Neuronal stem cell (in vitro differentiated cells): ENCODE measurements around the gene ZBED5.
A peak's percentile ranks its signal among the peaks of the same experiment; 100 is the strongest.

ENCODE experiments used
- DNase-seq: peaks from one replicate; pipeline ENCODE4 v3.0.0-alpha.2; 2013; ENCODE audit warnings: low spot score
- H2AFZ ChIP-seq: one replicate; pipeline ENCODE4 v1.6.1; 2013; ENCODE audit warnings: mild to moderate bottlenecking, low read length, inconsistent platforms
- H2AK5ac ChIP-seq: 2 replicates; pipeline ENCODE4 v1.6.1; 2013; ENCODE audit warnings: low read depth, mild to moderate bottlenecking, inconsistent platforms, low read length, moderate library complexity, mixed read lengths
- H2BK120ac ChIP-seq: 2 replicates; pipeline ENCODE4 v1.6.1; 2013; ENCODE audit warnings: low read depth, mild to moderate bottlenecking, inconsistent platforms, low read length, moderate library complexity, mixed read lengths
- H2BK12ac ChIP-seq: one replicate; pipeline ENCODE4 v1.6.1; 2013; ENCODE audit warnings: low read length, inconsistent platforms
- H2BK15ac ChIP-seq: 2 replicates; pipeline ENCODE4 v1.6.1; 2013; ENCODE audit warnings: mild to moderate bottlenecking, low read length, inconsistent platforms, mixed read lengths
- H2BK5ac ChIP-seq: one replicate; pipeline ENCODE4 v1.6.1; 2013; ENCODE audit warnings: inconsistent platforms, mild to moderate bottlenecking, low read length, moderate library complexity
- H3K14ac ChIP-seq: one replicate; pipeline ENCODE4 v1.6.1; 2013; ENCODE audit warnings: low read length, inconsistent platforms
- H3K18ac ChIP-seq: 2 replicates; pipeline ENCODE4 v1.6.1; 2013; ENCODE audit warnings: low read length, inconsistent platforms
- H3K23ac ChIP-seq: 2 replicates; pipeline ENCODE4 v1.6.1; 2013; ENCODE audit warnings: low read depth, mild to moderate bottlenecking, mixed read lengths, low read length, inconsistent platforms; ENCODE audit not compliant: poor library complexity
- H3K27ac ChIP-seq: replicated peaks from 3 replicates; pipeline ENCODE4 v1.5.1; 2013; ENCODE audit warnings: low read length, inconsistent platforms
- H3K27me3 ChIP-seq, 3 experiments: 2 replicates each; pipeline ENCODE4 v1.6.1; 2013; ENCODE audit warnings: low read length in 3 of 3, mild to moderate bottlenecking in 2 of 3, inconsistent platforms in 1 of 3, low read depth in 1 of 3, mixed read lengths in 1 of 3, moderate library complexity in 1 of 3; ENCODE audit not compliant: control insufficient read depth in 3 of 3, insufficient read depth in 3 of 3
- H3K36me3 ChIP-seq, 2 donors: replicated peaks in 1 of 2; 2 replicates each; pipeline ENCODE4 v1.6.1; 2013; ENCODE audit warnings: low read length in 2 of 2; ENCODE audit not compliant: control insufficient read depth in 2 of 2, insufficient read depth in 2 of 2
- H3K4ac ChIP-seq: 2 replicates; pipeline ENCODE4 v1.6.1; 2013; ENCODE audit warnings: inconsistent platforms, mild to moderate bottlenecking, low read length, moderate library complexity
- H3K4me1 ChIP-seq, 2 donors: 1 replicate in 1 of 2; 2 replicates in 1 of 2; pipeline ENCODE4 v1.6.1; 2013; ENCODE audit warnings: low read length in 2 of 2, low read depth in 1 of 2; ENCODE audit not compliant: control insufficient read depth in 2 of 2, insufficient read depth in 1 of 2
- H3K4me2 ChIP-seq: one replicate; pipeline ENCODE4 v1.6.1; 2013; ENCODE audit warnings: mild to moderate bottlenecking, low read length, inconsistent platforms; ENCODE audit not compliant: insufficient read depth, poor library complexity, severe bottlenecking
- H3K4me3 ChIP-seq, 2 donors: 2 replicates each; pipeline ENCODE4 v1.5.1; 2013; ENCODE audit warnings: low read length in 2 of 2, mild to moderate bottlenecking in 2 of 2, inconsistent platforms in 1 of 2, moderate library complexity in 1 of 2
- H3K79me1 ChIP-seq: one replicate; pipeline ENCODE4 v1.6.1; 2013; ENCODE audit warnings: low read depth, mild to moderate bottlenecking, inconsistent platforms, low read length, moderate library complexity
- H3K9ac ChIP-seq: one replicate; pipeline ENCODE4 v1.6.1; 2013; ENCODE audit warnings: mild to moderate bottlenecking, low read depth, low read length, inconsistent platforms; ENCODE audit not compliant: poor library complexity
- H3K9me3 ChIP-seq, 2 donors: replicated peaks in 1 of 2; 2 replicates each; pipeline versions ENCODE3 to v1.6.1; 2013; ENCODE audit warnings: low read length in 2 of 2, mild to moderate bottlenecking in 2 of 2, inconsistent platforms in 1 of 2, low read depth in 1 of 2, mixed read lengths in 1 of 2, moderate library complexity in 1 of 2; ENCODE audit not compliant: control insufficient read depth in 2 of 2, insufficient read depth in 1 of 2
- H4K8ac ChIP-seq: one replicate; pipeline ENCODE4 v1.6.1; 2013; ENCODE audit warnings: low read depth, mild to moderate bottlenecking, inconsistent platforms, low read length, moderate library complexity
- H4K91ac ChIP-seq: one replicate; pipeline ENCODE4 v1.6.1; 2013; ENCODE audit warnings: low read length, low read depth, mild to moderate bottlenecking, inconsistent platforms; ENCODE audit not compliant: poor library complexity
- WGBS, 2 donors: extraction: QIAGEN DNeasy Blood & Tissue Kit; methylation state at CpG; one replicate each; pipeline ENCODE4 v1.1.7; 2013; ENCODE audit warnings: missing lambda C conversion rate in 2 of 2, mixed read lengths in 1 of 2; ENCODE audit not compliant: insufficient read length in 2 of 2, insufficient replicate concordance in 1 of 2; ENCODE audit errors: extremely low coverage in 2 of 2; 5-methylcytosine and 5-hydroxymethylcytosine counted together

The ZBED5 gene

GRCh38 chr11:10829139-10829538 is 28.7 kb downstream of the ZBED5 start:
- Histone ChIP-seq H3K9ac (no peak overlapping the region), H3K4ac (no peak overlapping the region), H2BK5ac (no peak overlapping the region), H3K27me3 (no peaks in the 10 kb centered on the region), H3K23ac (no peak overlapping the region), H4K91ac (no peak overlapping the region), H4K8ac (no peak overlapping the region), H3K18ac (no peak overlapping the region), H3K79me1 (no peaks in the 10 kb centered on the region), H3K9me3 (no peaks in the 10 kb centered on the region), H2BK120ac (no peak overlapping the region), H2BK12ac (no peak overlapping the region), H3K36me3 (no peaks in the 10 kb centered on the region), H2BK15ac (no peak overlapping the region), H3K4me1 (no peaks in the 10 kb centered on the region), H3K14ac (no peak overlapping the region), H2AK5ac (no peak overlapping the region), H3K4me3 (no peak overlapping the region), H3K27ac (no peak overlapping the region), H3K4me2 (no peak overlapping the region), H2AFZ (no peak overlapping the region)
- WGBS, 2 donors: no CpG with 5 or more reads among the region's 4 CpGs
- no peak for DNase-seq

GRCh38 chr11:10828402-10828801 is 29.5 kb downstream of the ZBED5 start:
- no peak for DNase-seq

DNA sequence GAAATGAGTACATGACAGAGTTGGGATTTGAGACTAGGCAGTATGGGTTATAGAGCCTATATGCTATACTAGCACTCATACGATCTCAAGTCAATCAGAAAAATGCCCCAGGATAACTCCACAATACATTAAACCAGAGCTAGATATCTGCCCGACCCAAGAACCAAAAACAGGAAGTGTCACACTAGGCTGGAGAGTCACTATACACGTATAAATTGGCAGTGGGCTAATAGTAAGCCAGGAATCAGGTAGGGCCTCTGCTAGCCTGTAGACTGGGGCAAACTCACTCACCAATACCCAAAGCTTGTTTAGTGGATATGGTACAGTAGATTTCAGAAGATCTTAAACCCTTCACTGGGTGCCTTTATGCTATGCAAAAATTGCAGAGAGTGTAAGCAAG is 33.0 kb downstream of the ZBED5 start:
- H3K27me3 ChIP-seq: no peaks in the 10 kb centered on the region
- H3K4ac ChIP-seq: no peak overlapping the region
- no peak overlapping the region for H2BK120ac ChIP-seq
- no peaks in the 10 kb centered on the region for H3K9me3 ChIP-seq
- H3K4me3 ChIP-seq: no peak overlapping the region
- no peak overlapping the region for H3K18ac ChIP-seq
- DNase-seq: no peak
- H4K91ac ChIP-seq: no peak overlapping the region
- H3K9ac ChIP-seq: no peak overlapping the region
- no peak overlapping the region for H2BK5ac ChIP-seq
- no CpG with 5 or more reads among the region's 3 CpGs for WGBS, 2 donors
- H4K8ac ChIP-seq: no peak overlapping the region
- no peak overlapping the region for H3K4me2 ChIP-seq
- H2BK15ac ChIP-seq: no peak overlapping the region
- peak overlapping the region; percentile 16 for H2AFZ ChIP-seq
- H3K23ac ChIP-seq: no peak overlapping the region
- no peak overlapping the region for H2AK5ac ChIP-seq
- no peaks in the 10 kb centered on the region for H3K36me3 ChIP-seq
- no peak overlapping the region for H3K14ac ChIP-seq
- H3K4me1 ChIP-seq: no peaks in the 10 kb centered on the region
- H3K79me1 ChIP-seq: no peaks in the 10 kb centered on the region
- H3K27ac ChIP-seq: no peak overlapping the region
- H2BK12ac ChIP-seq: no peak overlapping the region

More at GRCh38 chr11:10828402-10828801, 29.5 kb downstream of the ZBED5 start:
- H2BK120ac ChIP-seq: no peak overlapping the region
- no peak overlapping the region for H4K91ac ChIP-seq
- H3K27me3 ChIP-seq: no peaks in the 10 kb centered on the region
- H2BK15ac ChIP-seq: no peak overlapping the region
- no peaks in the 10 kb centered on the region for H3K4me1 ChIP-seq
- H4K8ac ChIP-seq: no peak overlapping the region
- no peak overlapping the region for H3K9ac ChIP-seq
- no peaks in the 10 kb centered on the region for H3K36me3 ChIP-seq
- H3K4ac ChIP-seq: no peak overlapping the region
- WGBS, 2 donors: no CpG with 5 or more reads among the region's 2 CpGs
- no peak overlapping the region for H3K4me2 ChIP-seq
- H3K23ac ChIP-seq: no peak overlapping the region
- H3K79me1 ChIP-seq: no peaks in the 10 kb centered on the region
- H2BK12ac ChIP-seq: no peak overlapping the region
- no peak overlapping the region for H3K27ac ChIP-seq
- H2BK5ac ChIP-seq: no peak overlapping the region
- H3K4me3 ChIP-seq: no peak overlapping the region
- H3K9me3 ChIP-seq: no peaks in the 10 kb centered on the region
- no peak overlapping the region for H3K14ac ChIP-seq
- H2AFZ ChIP-seq: no peak overlapping the region
- no peak overlapping the region for H3K18ac ChIP-seq
- no peak overlapping the region for H2AK5ac ChIP-seq

DNA sequence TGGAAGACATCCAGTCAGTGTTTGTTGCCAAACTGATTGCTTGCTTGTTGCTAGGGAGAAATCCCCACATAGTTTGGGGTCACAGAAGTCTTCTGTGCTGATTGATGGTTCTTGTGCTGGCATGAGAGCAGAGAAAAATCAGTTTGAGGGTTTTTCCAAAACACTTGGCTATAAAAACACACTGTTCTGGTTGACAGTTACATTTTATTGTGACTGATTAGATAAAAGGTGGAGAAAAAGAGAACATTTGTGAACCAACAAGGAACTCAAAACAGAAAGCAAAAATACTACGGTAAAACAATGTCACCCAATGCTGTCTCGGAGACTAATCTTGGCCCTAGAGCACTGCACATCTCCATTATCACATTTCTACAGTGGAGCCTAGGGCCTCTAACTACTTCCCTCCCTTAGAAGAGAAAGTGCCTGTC is 34.7 kb downstream of the ZBED5 start:
- Histone ChIP-seq H2AK5ac (no peak overlapping the region), H3K36me3 (no peaks in the 10 kb centered on the region), H3K4ac (no peak overlapping the region), H2AFZ (no peak overlapping the region), H3K27me3 (no peaks in the 10 kb centered on the region), H3K9me3 (no peaks in the 10 kb centered on the region), H3K4me2 (no peak overlapping the region), H2BK5ac (no peak overlapping the region), H4K8ac (no peak overlapping the region), H2BK120ac (no peak overlapping the region), H3K23ac (no peak overlapping the region), H3K9ac (no peak overlapping the region), H3K18ac (no peak overlapping the region), H3K79me1 (no peaks in the 10 kb centered on the region), H2BK15ac (no peak overlapping the region), H4K91ac (no peak overlapping the region), H3K4me3 (no peak overlapping the region), H2BK12ac (no peak overlapping the region), H3K27ac (no peak overlapping the region), H3K4me1 (no peaks in the 10 kb centered on the region), H3K14ac (no peak overlapping the region)
- no CpG with 5 or more reads among the region's 2 CpGs for WGBS, 2 donors
- DNase-seq: no peak
